ENCODE data around the gene JAKMIP1. TPM values are rescaled to one million over a fixed set of nuclear protein-coding genes. Genes with fewer than 3 reads are reported as not detected.

Gene JAKMIP1
- total RNA-seq, 1 donor from 2014 or later = 0.64 TPM

DNA sequence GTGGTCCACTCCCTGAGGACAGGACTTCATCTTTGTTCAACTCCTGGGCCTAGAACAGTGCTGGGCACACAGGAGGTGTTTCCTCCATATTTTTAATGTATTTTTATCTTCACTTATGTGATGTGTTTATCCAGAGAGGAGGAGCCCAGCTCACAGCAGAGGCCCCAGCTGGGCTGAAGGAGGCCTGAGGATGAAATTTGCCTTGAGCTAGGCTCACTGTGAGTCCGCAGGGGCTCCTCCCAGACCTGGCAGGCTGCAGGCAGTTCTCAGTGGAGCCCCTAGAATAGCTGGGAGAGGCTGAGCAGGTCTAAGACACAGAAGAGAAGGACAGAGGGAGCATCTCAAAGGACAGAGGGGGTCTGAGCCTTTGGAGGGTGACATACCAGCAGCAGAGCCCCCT is 208.9 kb downstream of the JAKMIP1 start:
- H3K4me3 ChIP-seq = no peak overlapping the region
- intact Hi-C loops (cut with DNase I) = no loop called here
- no peaks in the 10 kb centered on the region for H3K27me3 ChIP-seq
- no peaks in the 10 kb centered on the region for H3K36me3 ChIP-seq
- DNase-seq = peak; percentile 33
- H3K27ac ChIP-seq = no peak overlapping the region
- no peak for ATAC-seq
- TF ChIP-seq, protein P1, sequence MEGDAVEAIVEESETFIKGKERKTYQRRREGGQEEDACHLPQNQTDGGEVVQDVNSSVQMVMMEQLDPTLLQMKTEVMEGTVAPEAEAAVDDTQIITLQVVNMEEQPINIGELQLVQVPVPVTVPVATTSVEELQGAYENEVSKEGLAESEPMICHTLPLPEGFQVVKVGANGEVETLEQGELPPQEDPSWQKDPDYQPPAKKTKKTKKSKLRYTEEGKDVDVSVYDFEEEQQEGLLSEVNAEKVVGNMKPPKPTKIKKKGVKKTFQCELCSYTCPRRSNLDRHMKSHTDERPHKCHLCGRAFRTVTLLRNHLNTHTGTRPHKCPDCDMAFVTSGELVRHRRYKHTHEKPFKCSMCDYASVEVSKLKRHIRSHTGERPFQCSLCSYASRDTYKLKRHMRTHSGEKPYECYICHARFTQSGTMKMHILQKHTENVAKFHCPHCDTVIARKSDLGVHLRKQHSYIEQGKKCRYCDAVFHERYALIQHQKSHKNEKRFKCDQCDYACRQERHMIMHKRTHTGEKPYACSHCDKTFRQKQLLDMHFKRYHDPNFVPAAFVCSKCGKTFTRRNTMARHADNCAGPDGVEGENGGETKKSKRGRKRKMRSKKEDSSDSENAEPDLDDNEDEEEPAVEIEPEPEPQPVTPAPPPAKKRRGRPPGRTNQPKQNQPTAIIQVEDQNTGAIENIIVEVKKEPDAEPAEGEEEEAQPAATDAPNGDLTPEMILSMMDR (IDR thresholded peaks at IDR 0.05) = no peak
- H3K4me1 ChIP-seq = no peaks in the 10 kb centered on the region
- no peaks in the 10 kb centered on the region for H3K9me3 ChIP-seq

DNA sequence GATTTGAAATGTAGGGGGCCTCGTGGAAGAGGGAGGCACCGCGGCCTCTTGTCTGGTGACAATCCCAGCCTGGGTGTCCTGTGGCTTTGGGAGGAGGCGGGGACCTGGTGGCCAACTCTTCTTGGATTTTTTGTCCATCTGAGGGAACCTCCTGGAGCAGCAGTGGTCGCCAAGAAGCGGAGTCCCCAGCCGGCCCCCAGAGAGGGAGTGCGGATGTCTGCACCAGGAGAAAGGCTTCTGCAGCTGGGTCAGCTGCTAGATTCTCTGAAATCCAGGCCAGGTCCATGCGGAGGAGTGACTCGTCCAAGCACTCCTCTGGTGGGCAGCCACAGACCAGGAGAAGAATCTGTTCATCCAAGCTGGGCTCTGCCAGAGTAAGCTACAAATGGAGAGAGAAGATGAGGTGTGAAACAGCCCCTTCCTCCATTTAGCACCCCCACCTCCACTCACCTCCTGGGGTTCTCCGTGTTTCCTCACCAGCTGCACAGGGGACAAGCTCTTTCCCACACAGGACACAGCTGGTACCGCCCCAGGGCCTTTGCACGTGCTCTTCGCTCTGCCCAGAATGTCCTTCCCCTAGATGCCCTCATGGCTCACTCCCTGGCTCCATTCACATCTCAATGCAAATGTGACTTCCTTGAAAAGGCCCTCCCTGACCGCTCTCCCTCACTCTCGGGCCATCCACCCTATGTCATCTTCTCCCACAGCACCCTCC is 209.7 kb downstream of the JAKMIP1 start:
- Histone ChIP-seq H3K27me3 (no peaks in the 10 kb centered on the region), H3K36me3 (no peaks in the 10 kb centered on the region), H3K9me3 (no peaks in the 10 kb centered on the region), H3K27ac (no peak overlapping the region), H3K4me1 (no peaks in the 10 kb centered on the region), H3K4me3 (no peak overlapping the region)
- no peak for ATAC-seq
- TF ChIP-seq, protein P1 (IDR thresholded peaks at IDR 0.05) = no peak
- intact Hi-C loops (cut with DNase I) = no loop called here
- DNase-seq = peak; percentile 45

DNA sequence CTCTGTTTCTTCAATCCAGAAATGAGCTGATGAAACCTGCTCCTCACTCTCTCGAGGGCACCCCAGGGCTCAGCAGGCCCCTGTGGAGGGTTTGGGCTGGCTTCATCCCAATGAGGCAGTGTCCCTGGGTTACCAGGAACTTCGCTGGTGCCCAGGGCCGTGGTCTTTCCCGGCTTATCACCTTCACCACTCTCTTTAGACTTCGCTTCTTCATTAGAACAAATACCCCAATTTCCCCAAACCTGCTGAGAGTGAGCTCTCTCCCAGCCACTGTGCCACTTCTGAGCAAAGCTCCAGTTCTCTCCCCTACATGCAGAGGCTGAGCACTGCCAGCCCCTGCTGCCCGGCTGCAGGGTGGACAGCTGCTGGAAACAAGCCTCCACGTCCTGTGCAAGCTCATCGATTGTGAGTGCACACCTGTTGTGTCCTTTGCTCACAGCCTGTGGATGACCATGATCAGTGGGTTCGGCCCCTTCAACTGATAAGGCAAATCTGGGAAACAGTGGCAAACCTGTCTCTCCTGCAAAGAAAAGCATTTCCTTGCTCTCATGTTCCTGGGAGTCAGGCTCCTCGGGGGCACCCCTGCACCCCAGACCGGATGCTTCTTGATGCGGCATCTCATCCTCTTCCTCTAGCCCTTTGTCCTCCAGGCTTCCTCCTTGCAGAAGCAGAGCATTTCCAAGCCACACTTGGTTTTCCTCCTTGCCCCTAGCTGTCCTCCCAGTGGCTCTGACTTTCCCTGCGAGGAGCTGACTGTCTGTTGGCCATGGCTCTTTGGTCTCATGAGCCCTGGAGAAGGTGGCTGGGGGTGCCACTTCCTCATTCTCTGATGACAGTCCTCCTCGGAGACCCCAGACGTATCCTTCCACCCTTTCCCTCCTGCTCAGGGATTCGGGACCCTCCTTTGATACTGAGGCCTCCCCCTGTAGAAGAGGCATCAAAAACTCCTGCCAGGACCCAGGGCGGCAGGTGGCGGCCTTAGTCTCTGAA is 210.8 kb downstream of the JAKMIP1 start:
- no peaks in the 10 kb centered on the region for H3K9me3 ChIP-seq
- H3K36me3 ChIP-seq = no peaks in the 10 kb centered on the region
- no peaks in the 10 kb centered on the region for H3K27me3 ChIP-seq
- intact Hi-C loops (cut with DNase I) = no loop called here
- no peaks in the 10 kb centered on the region for H3K4me1 ChIP-seq
- DNase-seq (peak; percentile 49), ATAC-seq (no peak)
- TF ChIP-seq, protein P1 (IDR thresholded peaks at IDR 0.05) = no peak
- no peak overlapping the region for H3K4me3 ChIP-seq
- H3K27ac ChIP-seq = no peak overlapping the region

DNA sequence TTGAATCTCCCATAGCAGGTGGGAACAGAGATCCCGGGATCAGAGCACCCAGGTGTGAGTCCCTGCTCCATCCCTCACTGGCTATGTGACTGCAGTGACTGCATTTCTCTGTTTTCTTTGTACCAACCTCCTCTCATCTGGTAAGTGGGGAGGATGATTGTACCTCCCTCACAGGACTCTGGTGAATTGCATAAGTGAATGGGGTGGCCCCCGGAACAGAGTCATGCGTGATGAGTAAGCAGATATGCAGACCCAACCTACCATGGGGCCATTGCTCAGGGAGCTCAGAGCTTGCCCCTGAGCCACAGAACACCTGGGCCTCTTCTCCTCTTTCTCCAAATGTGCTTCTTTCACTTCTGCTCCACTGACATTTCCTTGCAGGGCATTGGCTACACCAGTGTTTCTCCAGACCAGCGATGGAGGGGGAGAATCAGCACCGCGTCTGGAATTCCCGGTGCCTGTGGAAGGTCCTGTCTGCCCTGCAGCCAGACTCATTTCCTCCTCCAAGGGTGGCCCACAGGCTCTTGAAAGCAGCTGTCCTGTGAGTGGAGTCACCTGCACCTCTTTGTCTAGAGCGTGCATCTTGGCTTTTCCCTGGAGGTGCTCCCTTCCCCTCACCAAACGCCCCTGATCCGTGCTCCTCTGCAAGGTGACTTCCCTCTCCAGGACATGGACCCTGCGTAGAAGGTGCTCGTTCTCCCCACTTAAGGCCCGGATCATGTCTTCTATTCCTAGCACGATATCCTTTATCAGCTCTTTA is 212.1 kb downstream of the JAKMIP1 start:
- ATAC-seq (no peak), DNase-seq (peak; percentile 40)
- no peaks in the 10 kb centered on the region for H3K4me1 ChIP-seq
- TF ChIP-seq, protein P1 (IDR thresholded peaks at IDR 0.05) = no peak
- H3K36me3 ChIP-seq = no peaks in the 10 kb centered on the region
- H3K9me3 ChIP-seq = no peaks in the 10 kb centered on the region
- H3K27ac ChIP-seq = no peak overlapping the region
- no peaks in the 10 kb centered on the region for H3K27me3 ChIP-seq
- intact Hi-C loops (cut with DNase I) = no loop called here
- H3K4me3 ChIP-seq = no peak overlapping the region

DNA sequence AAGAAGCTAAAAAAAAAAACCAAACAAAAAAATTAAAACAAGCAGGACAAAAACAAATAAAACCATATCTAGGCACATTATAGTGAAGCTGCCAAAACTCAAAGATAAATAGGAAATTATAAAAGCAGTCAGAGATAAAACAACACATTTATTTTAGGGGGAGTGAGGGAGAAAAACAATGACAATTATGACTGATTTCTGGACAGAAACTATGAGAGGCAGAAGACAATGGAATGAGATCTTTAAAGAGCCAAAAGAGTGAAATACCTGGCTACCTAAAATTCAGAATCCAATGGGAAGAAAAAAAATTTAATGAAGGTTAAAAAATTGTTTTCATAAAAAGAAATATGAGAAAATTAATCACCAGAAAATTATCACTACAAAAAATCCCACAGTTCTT is 215.5 kb downstream of the JAKMIP1 start:
- intact Hi-C loops (cut with DNase I) = no loop called here
- no peaks in the 10 kb centered on the region for H3K36me3 ChIP-seq
- no peaks in the 10 kb centered on the region for H3K4me1 ChIP-seq
- H3K27ac ChIP-seq = no peak overlapping the region
- ATAC-seq = no peak
- H3K27me3 ChIP-seq = peaks cover 11% of the 10 kb centered on the region
- no peak overlapping the region for H3K4me3 ChIP-seq
- DNase-seq = no peak
- no peaks in the 10 kb centered on the region for H3K9me3 ChIP-seq
- TF ChIP-seq, protein P1 (IDR thresholded peaks at IDR 0.05) = no peak
